GM12878 (cell line): ENCODE data around the gene PDPK1. TPM values are rescaled to one million over a fixed set of nuclear protein-coding genes. Genes with fewer than 3 reads are reported as not detected.

Experiments
- CEBPB ChIP-seq, 2 experiments: fragments of 150-350 bp in 1 of 2; IDR thresholded peaks; 2 replicates each; pipeline ENCODE4 v1.6.1; 2012 to 2014; ENCODE audit warnings: low read depth in 2 of 2, low read length in 2 of 2, borderline replicate concordance in 1 of 2, inconsistent platforms in 1 of 2
- ETV6 ChIP-seq, 2 experiments: fragments of 450-650 bp in 1 of 2; IDR thresholded peaks in 1 of 2; conservative IDR thresholded peaks in 1 of 2; 2 replicates each; pipeline ENCODE4 v1.6.1; 2014; ENCODE audit warnings: antibody characterized with exemption in 1 of 2, borderline replicate concordance in 1 of 2, low read depth in 1 of 2, mild to moderate bottlenecking in 1 of 2, moderate library complexity in 1 of 2
- FOXK2 ChIP-seq: fragments of 450-650 bp; IDR thresholded peaks from 2 replicates; pipeline ENCODE4 v1.6.1; 2017; ENCODE audit warnings: mild to moderate bottlenecking, moderate library complexity
- HDAC2 ChIP-seq: fragments of 200-600 bp; sonication (generic); IDR thresholded peaks from 2 replicates; pipeline ENCODE4 v1.6.1; 2017
- IKZF1 ChIP-seq: fragments of 450-650 bp; conservative IDR thresholded peaks from 2 replicates; pipeline ENCODE4 v1.6.1; 2017; ENCODE audit warnings: antibody characterized with exemption, mild to moderate bottlenecking
- NBN ChIP-seq: fragments of 450-650 bp; IDR thresholded peaks from 2 replicates; pipeline ENCODE4 v1.6.1; 2016
- NFIC ChIP-seq: IDR thresholded peaks from 2 replicates; pipeline ENCODE4 v1.6.1; 2012; ENCODE audit warnings: low read depth, mild to moderate bottlenecking, inconsistent platforms, low read length, moderate library complexity
- POLR2AphosphoS2 ChIP-seq: IDR thresholded peaks from 2 replicates; pipeline ENCODE4 v1.6.1; 2011; ENCODE audit warnings: low read depth, mild to moderate bottlenecking, low read length, improper control_type of control experiment, moderate library complexity
- SMARCA5 ChIP-seq: fragments of 450-650 bp; IDR thresholded peaks from 2 replicates; pipeline ENCODE4 v1.6.1; 2017; ENCODE audit warnings: mild to moderate bottlenecking
- WRNIP1 ChIP-seq: IDR thresholded peaks from 2 replicates; pipeline ENCODE4 v1.6.1; 2011; ENCODE audit warnings: low read depth, low read length, improper control_type of control experiment, borderline replicate concordance
- YY1 ChIP-seq: IDR thresholded peaks from 2 replicates; pipeline ENCODE4 v1.6.1; 2011; ENCODE audit warnings: low read depth, mild to moderate bottlenecking, low read length
- ZNF24 ChIP-seq: fragments of 450-650 bp; IDR thresholded peaks from 2 replicates; pipeline ENCODE4 v1.6.1; 2017; ENCODE audit warnings: antibody characterized with exemption, mild to moderate bottlenecking
- polyA plus RNA-seq, 11 experiments: library from polyadenylated mRNA; depleted of rRNA in 4 of 11; unstranded in 6 of 11; stranded (reverse) in 5 of 11; fragments of >200 nt; fragmentation: Nextera tagmentation in 4 of 11; fragmentation: Illumina TruSeq in 1 of 11; extraction: Ambion mirVana in 4 of 11; extraction: Trizol in 1 of 11; gene quantifications; 1 replicate in 1 of 11; 2 replicates in 10 of 11; pipeline versions ENCODE4 v1.2.1 to v1.2.3, GENCODE V29; 2011 to 2016; ENCODE audit warnings: inconsistent platforms in 2 of 11, missing spikeins in 2 of 11, low read depth in 1 of 11
- total RNA-seq, 4 experiments: library from RNA; depleted of rRNA in 3 of 4; stranded (reverse); fragments of >200 nt in 3 of 4; fragmentation: Illumina TruSeq in 1 of 4; extraction: Trizol in 1 of 4; gene quantifications; 2 replicates each; pipeline versions ENCODE4 v1.2.1 to v1.2.3, GENCODE V29; 2013 to 2021
- TF ChIP-seq, protein P1 (sequence below): fragments of 450-650 bp; IDR thresholded peaks from 2 replicates; pipeline ENCODE4 v1.6.1; 2016; ENCODE audit warnings: mild to moderate bottlenecking, moderate library complexity, borderline replicate concordance
- TF ChIP-seq, protein P2 (sequence below): fragments of 450-650 bp; IDR thresholded peaks from 2 replicates; pipeline ENCODE4 v1.6.1; 2018; ENCODE audit warnings: mild to moderate bottlenecking, low read depth, moderate library complexity; ENCODE audit not compliant: partially characterized antibody
- TF ChIP-seq, protein P3 (sequence below): IDR thresholded peaks from 2 replicates; pipeline ENCODE4 v1.6.1; 2012; ENCODE audit warnings: low read depth, low read length, improper control_type of control experiment
- TF ChIP-seq, protein P4 (sequence below): fragments of 450-650 bp; IDR thresholded peaks from 2 replicates; pipeline ENCODE4 v1.6.1; 2017; ENCODE audit warnings: mild to moderate bottlenecking, moderate library complexity

The PDPK1 gene
- total and polyA plus RNA-seq, 10 of the 15 experiments (the other 5 are each of a cell fraction or from before 2014, with no cell fraction given), result 3.9 to 41.3 (median 25.5) TPM

DNA sequence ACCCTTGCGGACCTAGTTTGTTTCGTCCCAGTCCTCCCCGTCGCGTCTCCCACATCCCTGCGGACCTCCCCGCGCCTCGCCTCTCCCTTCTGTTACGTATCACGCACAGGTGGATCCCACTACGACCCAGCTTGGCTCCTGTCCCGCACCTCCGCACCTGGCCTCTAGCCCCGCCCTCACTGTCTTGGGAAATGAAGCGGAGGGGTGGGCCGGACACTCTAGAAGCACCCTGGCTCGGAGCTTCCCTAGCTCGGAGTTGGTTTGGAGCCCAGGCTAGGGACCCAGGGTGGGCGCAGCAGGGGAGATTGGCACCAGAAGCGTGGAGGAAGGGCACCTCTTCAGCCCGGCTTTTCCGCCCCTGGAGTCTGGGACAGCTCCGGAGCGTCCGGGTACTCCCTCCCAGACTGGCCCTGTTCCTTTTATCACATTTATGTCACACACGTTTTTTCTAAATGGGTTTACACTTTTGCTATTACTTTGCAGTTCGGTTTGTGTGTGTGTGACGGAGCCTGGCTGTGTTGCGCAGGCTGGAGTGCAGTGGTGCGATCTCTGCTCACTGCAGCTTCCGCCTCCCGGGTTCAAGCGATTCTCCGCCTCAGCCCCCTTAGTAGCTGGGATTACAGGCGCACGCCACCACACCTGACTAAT is 5.2 kb upstream of the PDPK1 start (continued):
- TF ChIP-seq, protein P1, sequence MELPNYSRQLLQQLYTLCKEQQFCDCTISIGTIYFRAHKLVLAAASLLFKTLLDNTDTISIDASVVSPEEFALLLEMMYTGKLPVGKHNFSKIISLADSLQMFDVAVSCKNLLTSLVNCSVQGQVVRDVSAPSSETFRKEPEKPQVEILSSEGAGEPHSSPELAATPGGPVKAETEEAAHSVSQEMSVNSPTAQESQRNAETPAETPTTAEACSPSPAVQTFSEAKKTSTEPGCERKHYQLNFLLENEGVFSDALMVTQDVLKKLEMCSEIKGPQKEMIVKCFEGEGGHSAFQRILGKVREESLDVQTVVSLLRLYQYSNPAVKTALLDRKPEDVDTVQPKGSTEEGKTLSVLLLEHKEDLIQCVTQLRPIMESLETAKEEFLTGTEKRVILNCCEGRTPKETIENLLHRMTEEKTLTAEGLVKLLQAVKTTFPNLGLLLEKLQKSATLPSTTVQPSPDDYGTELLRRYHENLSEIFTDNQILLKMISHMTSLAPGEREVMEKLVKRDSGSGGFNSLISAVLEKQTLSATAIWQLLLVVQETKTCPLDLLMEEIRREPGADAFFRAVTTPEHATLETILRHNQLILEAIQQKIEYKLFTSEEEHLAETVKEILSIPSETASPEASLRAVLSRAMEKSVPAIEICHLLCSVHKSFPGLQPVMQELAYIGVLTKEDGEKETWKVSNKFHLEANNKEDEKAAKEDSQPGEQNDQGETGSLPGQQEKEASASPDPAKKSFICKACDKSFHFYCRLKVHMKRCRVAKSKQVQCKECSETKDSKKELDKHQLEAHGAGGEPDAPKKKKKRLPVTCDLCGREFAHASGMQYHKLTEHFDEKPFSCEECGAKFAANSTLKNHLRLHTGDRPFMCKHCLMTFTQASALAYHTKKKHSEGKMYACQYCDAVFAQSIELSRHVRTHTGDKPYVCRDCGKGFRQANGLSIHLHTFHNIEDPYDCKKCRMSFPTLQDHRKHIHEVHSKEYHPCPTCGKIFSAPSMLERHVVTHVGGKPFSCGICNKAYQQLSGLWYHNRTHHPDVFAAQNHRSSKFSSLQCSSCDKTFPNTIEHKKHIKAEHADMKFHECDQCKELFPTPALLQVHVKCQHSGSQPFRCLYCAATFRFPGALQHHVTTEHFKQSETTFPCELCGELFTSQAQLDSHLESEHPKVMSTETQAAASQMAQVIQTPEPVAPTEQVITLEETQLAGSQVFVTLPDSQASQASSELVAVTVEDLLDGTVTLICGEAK, result no peak; the same call in 1 of the 2 replicates
- TF ChIP-seq CEBPB (IDR thresholded peaks at IDR 0.05; ENCODE audit: borderline replicate concordance in 1 of 2, low read depth in 2 of 2, low read length in 2 of 2) (no peak), NFIC (no peak; the same call in 1 of the 2 replicates), ETV6 (conservative IDR thresholded peaks at IDR 0.05 in 1 of 2, IDR thresholded peaks at IDR 0.05 in 1 of 2; ENCODE audit: borderline replicate concordance in 1 of 2, low read depth in 1 of 2) (no peak), ZNF24 (no peak; the same call in 1 of the 2 replicates), WRNIP1 (no peak), NBN (0 out of 2 replicates have a peak, but pooled peaks have one; percentile 42), IKZF1 (peak; percentile 69), HDAC2 (no peak), YY1 (no peak), FOXK2 (no peak), POLR2AphosphoS2 (no peak), SMARCA5 (0 out of 2 replicates have a peak, but pooled peaks have one; percentile 52)
- TF ChIP-seq, protein P2, sequence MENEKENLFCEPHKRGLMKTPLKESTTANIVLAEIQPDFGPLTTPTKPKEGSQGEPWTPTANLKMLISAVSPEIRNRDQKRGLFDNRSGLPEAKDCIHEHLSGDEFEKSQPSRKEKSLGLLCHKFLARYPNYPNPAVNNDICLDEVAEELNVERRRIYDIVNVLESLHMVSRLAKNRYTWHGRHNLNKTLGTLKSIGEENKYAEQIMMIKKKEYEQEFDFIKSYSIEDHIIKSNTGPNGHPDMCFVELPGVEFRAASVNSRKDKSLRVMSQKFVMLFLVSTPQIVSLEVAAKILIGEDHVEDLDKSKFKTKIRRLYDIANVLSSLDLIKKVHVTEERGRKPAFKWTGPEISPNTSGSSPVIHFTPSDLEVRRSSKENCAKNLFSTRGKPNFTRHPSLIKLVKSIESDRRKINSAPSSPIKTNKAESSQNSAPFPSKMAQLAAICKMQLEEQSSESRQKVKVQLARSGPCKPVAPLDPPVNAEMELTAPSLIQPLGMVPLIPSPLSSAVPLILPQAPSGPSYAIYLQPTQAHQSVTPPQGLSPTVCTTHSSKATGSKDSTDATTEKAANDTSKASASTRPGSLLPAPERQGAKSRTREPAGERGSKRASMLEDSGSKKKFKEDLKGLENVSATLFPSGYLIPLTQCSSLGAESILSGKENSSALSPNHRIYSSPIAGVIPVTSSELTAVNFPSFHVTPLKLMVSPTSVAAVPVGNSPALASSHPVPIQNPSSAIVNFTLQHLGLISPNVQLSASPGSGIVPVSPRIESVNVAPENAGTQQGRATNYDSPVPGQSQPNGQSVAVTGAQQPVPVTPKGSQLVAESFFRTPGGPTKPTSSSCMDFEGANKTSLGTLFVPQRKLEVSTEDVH, result no peak
- TF ChIP-seq, protein P3, sequence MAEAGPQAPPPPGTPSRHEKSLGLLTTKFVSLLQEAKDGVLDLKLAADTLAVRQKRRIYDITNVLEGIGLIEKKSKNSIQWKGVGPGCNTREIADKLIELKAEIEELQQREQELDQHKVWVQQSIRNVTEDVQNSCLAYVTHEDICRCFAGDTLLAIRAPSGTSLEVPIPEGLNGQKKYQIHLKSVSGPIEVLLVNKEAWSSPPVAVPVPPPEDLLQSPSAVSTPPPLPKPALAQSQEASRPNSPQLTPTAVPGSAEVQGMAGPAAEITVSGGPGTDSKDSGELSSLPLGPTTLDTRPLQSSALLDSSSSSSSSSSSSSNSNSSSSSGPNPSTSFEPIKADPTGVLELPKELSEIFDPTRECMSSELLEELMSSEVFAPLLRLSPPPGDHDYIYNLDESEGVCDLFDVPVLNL, result no peak
- TF ChIP-seq, protein P4, sequence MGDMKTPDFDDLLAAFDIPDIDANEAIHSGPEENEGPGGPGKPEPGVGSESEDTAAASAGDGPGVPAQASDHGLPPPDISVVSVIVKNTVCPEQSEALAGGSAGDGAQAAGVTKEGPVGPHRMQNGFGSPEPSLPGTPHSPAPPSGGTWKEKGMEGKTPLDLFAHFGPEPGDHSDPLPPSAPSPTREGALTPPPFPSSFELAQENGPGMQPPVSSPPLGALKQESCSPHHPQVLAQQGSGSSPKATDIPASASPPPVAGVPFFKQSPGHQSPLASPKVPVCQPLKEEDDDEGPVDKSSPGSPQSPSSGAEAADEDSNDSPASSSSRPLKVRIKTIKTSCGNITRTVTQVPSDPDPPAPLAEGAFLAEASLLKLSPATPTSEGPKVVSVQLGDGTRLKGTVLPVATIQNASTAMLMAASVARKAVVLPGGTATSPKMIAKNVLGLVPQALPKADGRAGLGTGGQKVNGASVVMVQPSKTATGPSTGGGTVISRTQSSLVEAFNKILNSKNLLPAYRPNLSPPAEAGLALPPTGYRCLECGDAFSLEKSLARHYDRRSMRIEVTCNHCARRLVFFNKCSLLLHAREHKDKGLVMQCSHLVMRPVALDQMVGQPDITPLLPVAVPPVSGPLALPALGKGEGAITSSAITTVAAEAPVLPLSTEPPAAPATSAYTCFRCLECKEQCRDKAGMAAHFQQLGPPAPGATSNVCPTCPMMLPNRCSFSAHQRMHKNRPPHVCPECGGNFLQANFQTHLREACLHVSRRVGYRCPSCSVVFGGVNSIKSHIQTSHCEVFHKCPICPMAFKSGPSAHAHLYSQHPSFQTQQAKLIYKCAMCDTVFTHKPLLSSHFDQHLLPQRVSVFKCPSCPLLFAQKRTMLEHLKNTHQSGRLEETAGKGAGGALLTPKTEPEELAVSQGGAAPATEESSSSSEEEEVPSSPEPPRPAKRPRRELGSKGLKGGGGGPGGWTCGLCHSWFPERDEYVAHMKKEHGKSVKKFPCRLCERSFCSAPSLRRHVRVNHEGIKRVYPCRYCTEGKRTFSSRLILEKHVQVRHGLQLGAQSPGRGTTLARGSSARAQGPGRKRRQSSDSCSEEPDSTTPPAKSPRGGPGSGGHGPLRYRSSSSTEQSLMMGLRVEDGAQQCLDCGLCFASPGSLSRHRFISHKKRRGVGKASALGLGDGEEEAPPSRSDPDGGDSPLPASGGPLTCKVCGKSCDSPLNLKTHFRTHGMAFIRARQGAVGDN, result peak; percentile 46
